Right atrium auricular region (tissue), 2 donors: ENCODE results near the gene ZNF451. TPM values are rescaled to one million over a fixed set of nuclear protein-coding genes. Genes with fewer than 3 reads are reported as not detected.

ENCODE experiments used
- DNase-seq: peaks from one replicate; pipeline ENCODE4 v3.0.0-alpha.2; 2019; ENCODE audit warnings: low spot score
- H3K27ac ChIP-seq, 2 donors: fragments of 200-600 bp; sonication (generic); 1 replicate in 1 of 2; 2 replicates in 1 of 2; pipeline ENCODE4 v1.5.1; 2016 to 2019
- H3K27me3 ChIP-seq, 2 donors: fragments of 200-600 bp; sonication (generic); one replicate each; pipeline versions ENCODE4 v1.5.1 to v1.6.0; 2017 to 2019
- H3K36me3 ChIP-seq: fragments of 200-600 bp; sonication (generic); one replicate; pipeline ENCODE4 v1.5.1; 2016
- H3K4me1 ChIP-seq, 2 donors: fragments of 200-600 bp; sonication (generic); one replicate each; pipeline versions ENCODE4 v1.5.1 to v1.6.0; 2017 to 2019
- H3K4me3 ChIP-seq, 2 donors: fragments of 200-600 bp; sonication (generic); 1 replicate in 1 of 2; 2 replicates in 1 of 2; pipeline ENCODE4 v1.5.1; 2017 to 2019; ENCODE audit warnings: mild to moderate bottlenecking in 1 of 2, moderate library complexity in 1 of 2
- H3K9me3 ChIP-seq, 2 donors: fragments of 200-600 bp; sonication (generic); one replicate each; pipeline ENCODE4 v1.5.1; 2019
- CTCF ChIP-seq, 2 donors: fragments of 200-600 bp; sonication (generic); IDR thresholded peaks; one replicate each; pipeline ENCODE4 v1.5.1; 2019; ENCODE audit warnings: antibody characterized with exemption in 2 of 2
- total RNA-seq, 2 donors: library from RNA; depleted of rRNA; stranded (reverse); fragments of >200 nt; gene quantifications; one replicate each; pipeline ENCODE4 v1.1.0, GENCODE V29; 2016

Gene ZNF451
- total RNA-seq, 2 donors from 2014 or later, result 20.3 to 23.2 TPM

GRCh38 chr6:57193177-57193576, 103.2 kb downstream of the ZNF451 start:
- Histone ChIP-seq H3K4me1 (no peaks in the 10 kb centered on the region), H3K27ac (peak overlapping the region in 1 of 2 donors; percentile 3), H3K9me3 (no peaks in the 10 kb centered on the region), H3K4me3 (no peak overlapping the region), H3K36me3 (peaks cover 4% of the 10 kb centered on the region), H3K27me3 (no peaks in the 10 kb centered on the region)
- no peak for DNase-seq
- TF ChIP-seq CTCF (IDR thresholded peaks at IDR 0.05), result no peak

- DNase-seq, result no peak
Measured at GRCh38 chr6:57195457-57195856, 105.5 kb downstream of the ZNF451 start.

GRCh38 chr6:57198926-57199636, 109.1 kb downstream of the ZNF451 start:
- no peak for TF ChIP-seq CTCF (IDR thresholded peaks at IDR 0.05)
- peaks cover 0 to 6% of the 10 kb centered on the region in 2 donors for H3K4me1 ChIP-seq
- no peaks in the 10 kb centered on the region for H3K36me3 ChIP-seq
- H3K27me3 ChIP-seq, result no peaks in the 10 kb centered on the region
- no peaks in the 10 kb centered on the region for H3K9me3 ChIP-seq
- DNase-seq, result no peak
- H3K27ac ChIP-seq, result no peak overlapping the region
- H3K4me3 ChIP-seq, result no peak overlapping the region

More at GRCh38 chr6:57195457-57195856, 105.5 kb downstream of the ZNF451 start:
- H3K9me3 ChIP-seq, result no peaks in the 10 kb centered on the region
- no peaks in the 10 kb centered on the region for H3K27me3 ChIP-seq
- no peak for TF ChIP-seq CTCF (IDR thresholded peaks at IDR 0.05)
- H3K4me3 ChIP-seq, result no peak overlapping the region
- no peak overlapping the region for H3K27ac ChIP-seq
- H3K36me3 ChIP-seq, result no peaks in the 10 kb centered on the region
- H3K4me1 ChIP-seq, result peaks cover 0 to 6% of the 10 kb centered on the region in 2 donors

- no peaks in the 10 kb centered on the region for H3K9me3 ChIP-seq
- DNase-seq, result no peak
- no peak overlapping the region for H3K4me3 ChIP-seq
- H3K27me3 ChIP-seq, result no peaks in the 10 kb centered on the region
- no peaks in the 10 kb centered on the region for H3K36me3 ChIP-seq
- TF ChIP-seq CTCF (IDR thresholded peaks at IDR 0.05), result no peak
- peaks cover 0 to 6% of the 10 kb centered on the region in 2 donors for H3K4me1 ChIP-seq
- H3K27ac ChIP-seq, result no peak overlapping the region
Measured at GRCh38 chr6:57201718-57202117, 111.7 kb downstream of the ZNF451 start.

GRCh38 chr6:57205550-57206328, 115.8 kb downstream of the ZNF451 start:
- H3K4me1 ChIP-seq, result no peaks in the 10 kb centered on the region
- no peak for DNase-seq
- no peaks in the 10 kb centered on the region for H3K27me3 ChIP-seq
- no peak overlapping the region for H3K4me3 ChIP-seq
- H3K9me3 ChIP-seq, result no peaks in the 10 kb centered on the region
- no peak overlapping the region for H3K27ac ChIP-seq
- TF ChIP-seq CTCF (IDR thresholded peaks at IDR 0.05), result no peak
- H3K36me3 ChIP-seq, result no peaks in the 10 kb centered on the region
